Measurements from ENCODE around the gene CD160. TPM values are rescaled to one million over a fixed set of nuclear protein-coding genes. Genes with fewer than 3 reads are reported as not detected.

Gene CD160
- total and polyA plus RNA-seq, 8 donors, result 0.02 to 0.15 (median 0.12) TPM; not detected in 5

DNA sequence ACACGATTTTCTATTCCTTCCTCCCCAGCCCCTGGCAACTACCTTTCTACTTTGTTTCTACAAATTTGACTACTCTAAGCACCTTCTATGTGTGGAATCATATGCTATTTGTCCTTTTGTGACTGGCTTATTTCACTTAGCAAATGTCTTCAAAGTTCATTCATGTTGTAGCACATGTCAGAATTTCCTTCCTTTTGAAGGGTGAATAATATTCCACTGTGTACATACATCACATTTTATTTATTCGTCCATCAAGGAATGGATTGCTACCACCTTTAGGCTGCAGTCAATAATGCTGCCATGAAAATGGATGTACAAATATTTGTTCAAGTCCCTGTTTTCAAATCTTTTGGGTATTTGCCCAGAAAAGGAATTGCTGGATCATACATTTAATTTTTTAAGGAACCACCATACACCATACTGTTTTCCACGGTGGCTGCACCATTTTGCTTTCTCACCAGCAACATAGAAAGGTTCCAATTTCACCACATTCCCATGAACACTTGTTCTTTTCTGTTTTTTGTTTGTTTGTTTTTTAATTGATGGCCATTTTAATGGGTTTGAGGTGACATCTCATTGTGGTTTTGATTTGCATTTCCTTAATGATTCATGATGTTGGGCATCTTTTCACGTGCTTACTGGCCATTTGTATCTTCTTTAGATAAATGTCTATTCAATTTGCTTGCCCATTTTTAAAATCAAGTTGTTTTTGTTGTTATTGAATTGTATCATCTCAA is 8.8 kb upstream of the CD160 start:
- FAIRE-seq, result no peak
- TF ChIP-seq, protein P1, sequence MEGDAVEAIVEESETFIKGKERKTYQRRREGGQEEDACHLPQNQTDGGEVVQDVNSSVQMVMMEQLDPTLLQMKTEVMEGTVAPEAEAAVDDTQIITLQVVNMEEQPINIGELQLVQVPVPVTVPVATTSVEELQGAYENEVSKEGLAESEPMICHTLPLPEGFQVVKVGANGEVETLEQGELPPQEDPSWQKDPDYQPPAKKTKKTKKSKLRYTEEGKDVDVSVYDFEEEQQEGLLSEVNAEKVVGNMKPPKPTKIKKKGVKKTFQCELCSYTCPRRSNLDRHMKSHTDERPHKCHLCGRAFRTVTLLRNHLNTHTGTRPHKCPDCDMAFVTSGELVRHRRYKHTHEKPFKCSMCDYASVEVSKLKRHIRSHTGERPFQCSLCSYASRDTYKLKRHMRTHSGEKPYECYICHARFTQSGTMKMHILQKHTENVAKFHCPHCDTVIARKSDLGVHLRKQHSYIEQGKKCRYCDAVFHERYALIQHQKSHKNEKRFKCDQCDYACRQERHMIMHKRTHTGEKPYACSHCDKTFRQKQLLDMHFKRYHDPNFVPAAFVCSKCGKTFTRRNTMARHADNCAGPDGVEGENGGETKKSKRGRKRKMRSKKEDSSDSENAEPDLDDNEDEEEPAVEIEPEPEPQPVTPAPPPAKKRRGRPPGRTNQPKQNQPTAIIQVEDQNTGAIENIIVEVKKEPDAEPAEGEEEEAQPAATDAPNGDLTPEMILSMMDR (IDR thresholded peaks at IDR 0.05), result no peak
- ATAC-seq, result no peak
- Histone ChIP-seq H3K4me1 (peaks cover 29 to 39% (median 35%) of the 10 kb centered on the region in 3 donors), H3K4me3 (no peak overlapping the region), H3K9me3 (no peaks in the 10 kb centered on the region), H3K27me3 (no peaks in the 10 kb centered on the region), H3K27ac (peak overlapping the region in 2 of 4 donors; percentile 53 to 69), H3K36me3 (no peaks in the 10 kb centered on the region)
- WGBS, 2 donors, result 44 to 49% methylated on average over 4 of the region's 4 CpGs
- intact Hi-C loops (cut with DNase I), result no loop called here
- DNase-seq, result no peak

DNA sequence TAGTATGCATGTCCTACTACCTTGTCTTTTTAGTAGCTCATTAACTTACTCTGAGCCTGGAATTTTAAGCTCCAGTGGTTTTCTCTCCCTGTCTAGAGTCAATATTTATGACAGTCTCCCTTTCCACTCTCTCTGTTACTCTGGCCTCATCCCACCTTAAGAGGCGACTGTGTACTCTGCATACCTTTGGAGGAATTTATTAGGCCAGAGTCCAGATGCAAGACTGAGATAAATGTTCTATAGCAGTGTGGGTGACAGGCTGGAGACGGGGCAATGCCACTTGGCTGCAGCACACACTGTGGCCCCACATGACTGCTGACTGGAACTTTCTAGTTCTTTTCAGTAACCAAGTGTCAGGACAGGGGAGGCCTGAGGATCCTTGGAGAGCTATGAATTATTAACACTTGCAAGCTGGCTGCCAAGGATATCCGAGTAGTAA is 8.1 kb upstream of the CD160 start:
- Histone ChIP-seq H3K27me3 (no peaks in the 10 kb centered on the region), H3K4me1 (peaks cover 29 to 36% (median 33%) of the 10 kb centered on the region in 3 donors), H3K27ac (peak overlapping the region in 3 of 4 donors; percentile 28 to 69 (median 53)), H3K4me3 (no peak overlapping the region), H3K9me3 (no peaks in the 10 kb centered on the region), H3K36me3 (no peaks in the 10 kb centered on the region)
- DNase-seq, result peak in 1 of 6 donors; percentile 54
- FAIRE-seq, result no peak
- ATAC-seq, result peak in 3 of 4 donors; percentile 34 to 66 (median 53)
- intact Hi-C loops (cut with DNase I), result no loop called here
- 8 to 13% methylated on average over 3 of the region's 3 CpGs for WGBS, 2 donors
- TF ChIP-seq, protein P1 (IDR thresholded peaks at IDR 0.05), result no peak

DNA sequence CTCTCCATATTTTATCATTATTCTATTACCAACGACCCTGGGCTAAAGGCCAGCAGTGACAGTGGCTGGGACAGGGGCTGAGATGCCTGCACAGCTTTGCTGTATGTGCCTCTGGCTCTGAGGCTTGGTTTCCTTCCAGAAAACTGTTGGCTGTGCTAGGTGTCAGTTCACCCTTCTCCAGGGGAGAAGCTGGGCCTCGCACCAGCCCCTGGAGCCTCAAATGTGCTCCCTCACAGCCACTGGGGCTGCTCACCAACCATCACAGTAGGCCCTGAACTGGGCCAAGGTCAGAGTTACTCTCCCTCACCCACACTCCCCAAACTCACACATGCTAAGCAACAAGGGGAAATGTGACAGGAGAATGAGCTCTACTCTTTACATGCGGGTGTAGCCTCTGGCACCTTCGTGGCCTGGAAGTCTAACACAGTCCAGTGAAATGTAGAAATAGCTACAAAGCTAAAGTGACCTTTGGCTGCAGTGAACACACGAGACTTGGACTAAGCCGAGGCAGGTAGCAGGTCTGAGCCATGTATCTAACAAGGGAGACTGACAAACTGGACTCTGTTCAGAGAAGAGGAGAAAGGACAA is 4.7 kb upstream of the CD160 start:
- no peak for FAIRE-seq
- Histone ChIP-seq H3K27me3 (no peaks in the 10 kb centered on the region), H3K4me3 (no peak overlapping the region), H3K9me3 (no peaks in the 10 kb centered on the region), H3K36me3 (no peaks in the 10 kb centered on the region), H3K27ac (peak overlapping the region; percentile 19 to 68 (median 54)), H3K4me1 (peaks cover 14 to 23% (median 21%) of the 10 kb centered on the region in 3 donors)
- peak in 3 of 6 donors; percentile 30 to 42 (median 32) for DNase-seq
- WGBS, 2 donors, result 15% methylated on average over 6 of the region's 6 CpGs
- TF ChIP-seq, protein P1 (IDR thresholded peaks at IDR 0.05), result no peak
- intact Hi-C loops (cut with DNase I), result no loop called here
- ATAC-seq, result peak; percentile 55 to 70 (median 66)

DNA sequence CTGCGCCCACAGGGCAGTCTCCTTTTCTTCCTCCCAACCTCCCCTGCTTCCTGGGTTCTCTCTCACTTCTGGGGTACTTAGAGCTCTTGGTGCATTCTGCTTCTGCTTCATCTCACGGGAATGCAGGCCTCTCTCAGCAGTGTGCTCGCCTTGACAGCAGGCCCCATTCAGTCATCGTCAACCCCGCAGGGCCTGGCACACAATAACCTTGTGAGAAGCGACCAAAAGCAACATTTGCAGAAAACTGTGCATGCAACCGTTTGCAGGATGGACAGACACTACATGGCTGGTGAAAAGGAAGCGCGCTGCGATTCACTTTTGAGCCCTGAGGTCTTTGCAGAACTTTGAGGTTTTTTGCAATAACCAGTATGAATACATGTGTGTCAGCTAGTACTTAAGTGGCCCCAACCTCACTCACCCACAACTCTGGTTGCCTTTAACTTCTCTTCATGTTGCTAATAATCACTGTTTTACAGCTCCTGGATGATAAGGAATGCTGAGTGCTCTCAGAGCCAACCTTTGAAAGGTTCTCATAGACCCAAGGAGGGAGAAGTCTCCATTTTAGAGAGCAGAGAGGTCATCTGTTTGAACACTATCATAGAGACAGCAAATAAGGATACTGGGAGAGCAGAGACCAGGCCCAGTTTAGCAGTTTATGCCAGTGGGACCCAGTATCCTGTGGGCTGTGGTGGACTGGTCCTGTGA is 2.5 kb upstream of the CD160 start:
- Histone ChIP-seq H3K27ac (no peak overlapping the region), H3K9me3 (no peaks in the 10 kb centered on the region), H3K4me3 (no peak overlapping the region), H3K4me1 (peaks cover 9 to 13% (median 10%) of the 10 kb centered on the region in 3 donors), H3K27me3 (no peaks in the 10 kb centered on the region), H3K36me3 (no peaks in the 10 kb centered on the region)
- intact Hi-C loops (cut with DNase I), result no loop called here
- FAIRE-seq (no peak), ATAC-seq (no peak), DNase-seq (no peak)
- WGBS, 2 donors, result 85 to 87% methylated on average over 10 of the region's 10 CpGs
- TF ChIP-seq, protein P1 (IDR thresholded peaks at IDR 0.05), result no peak

Measured in pancreas (tissue), 10 donors.